HG03108 (cell line): ENCODE measurements around the gene EPB41L5.
"Not testable (repeated sequence)": the region's sequence is repeated elsewhere in the genome, so short reads cannot be mapped to it uniquely, and the experiment has no call there.

Experiments used
- ATAC-seq: cut with Tn5 transposase; IDR thresholded peaks from one replicate; pipeline ENCODE4 v1.9.1; 2021; ENCODE audit warnings: moderate library complexity; ENCODE audit not compliant: unreplicated experiment

The EPB41L5 gene

DNA sequence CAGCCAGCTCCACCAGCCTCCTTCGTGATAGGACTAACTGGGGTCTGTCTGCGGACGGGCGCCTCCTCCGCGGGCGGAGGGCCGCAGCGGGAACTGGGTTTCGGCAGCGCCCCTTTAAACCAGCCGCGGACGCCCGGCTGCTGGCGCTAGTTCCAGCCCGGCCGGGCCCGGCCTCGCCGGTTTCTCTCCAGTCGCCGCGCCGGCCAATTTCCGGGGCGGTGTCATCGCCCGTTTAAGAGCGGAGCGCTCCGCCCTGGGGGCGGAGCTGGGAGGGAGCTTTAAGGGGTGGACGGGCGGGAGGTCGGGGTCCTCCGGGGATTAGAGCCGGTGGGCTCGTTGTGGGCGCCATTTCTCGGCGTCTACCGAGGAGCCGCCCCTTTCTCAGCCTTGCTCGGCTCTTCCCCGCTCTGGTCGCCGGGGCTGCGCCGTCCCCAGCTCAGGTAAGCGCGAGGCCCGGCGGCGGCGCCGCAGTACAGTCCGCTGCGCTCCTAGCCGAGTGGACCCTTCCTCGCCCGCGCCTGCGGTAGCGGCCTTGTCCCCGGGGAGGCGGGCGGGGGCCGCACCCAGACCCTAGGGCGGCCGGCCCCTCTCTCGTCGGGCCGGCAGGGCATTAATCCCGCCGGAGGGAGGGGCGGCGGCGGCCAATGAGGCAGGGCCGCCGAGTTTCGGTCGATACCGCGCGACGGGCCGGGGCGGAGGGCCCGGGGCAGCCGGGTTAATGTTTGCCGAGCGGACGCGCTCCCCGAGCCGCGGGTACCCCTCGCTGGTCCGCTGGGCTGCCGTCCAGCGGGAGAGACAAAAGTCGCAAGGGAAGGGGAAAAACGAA lies at the start of gene EPB41L5:
Gene EPB41L5 (plus strand): TSS at position 307 of the 826 bp plus-strand sequence. CDS start 6,008 bp downstream, outside the sequence.
- peak; percentile 91 for ATAC-seq

DNA sequence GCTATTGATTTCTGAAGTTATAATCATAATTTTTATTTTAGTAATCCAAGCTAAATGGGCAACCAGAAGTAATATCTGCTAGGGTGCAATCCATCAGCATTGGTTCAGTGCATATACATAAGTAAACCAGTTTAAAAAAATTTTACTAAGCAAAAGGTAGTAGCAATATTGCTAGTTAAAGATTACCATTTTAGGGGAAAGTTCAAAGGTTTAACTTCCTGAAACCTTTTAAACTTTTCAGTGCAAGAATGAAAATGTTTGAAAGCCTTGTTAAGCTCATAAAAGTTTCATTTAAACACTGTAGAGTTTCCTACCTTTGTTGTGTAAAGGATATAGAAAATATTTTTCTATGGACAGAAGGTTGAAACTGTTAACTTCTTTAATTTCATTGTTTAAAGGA lies 31.0 kb upstream of the EPB41L5 start:
- no peak for ATAC-seq

DNA sequence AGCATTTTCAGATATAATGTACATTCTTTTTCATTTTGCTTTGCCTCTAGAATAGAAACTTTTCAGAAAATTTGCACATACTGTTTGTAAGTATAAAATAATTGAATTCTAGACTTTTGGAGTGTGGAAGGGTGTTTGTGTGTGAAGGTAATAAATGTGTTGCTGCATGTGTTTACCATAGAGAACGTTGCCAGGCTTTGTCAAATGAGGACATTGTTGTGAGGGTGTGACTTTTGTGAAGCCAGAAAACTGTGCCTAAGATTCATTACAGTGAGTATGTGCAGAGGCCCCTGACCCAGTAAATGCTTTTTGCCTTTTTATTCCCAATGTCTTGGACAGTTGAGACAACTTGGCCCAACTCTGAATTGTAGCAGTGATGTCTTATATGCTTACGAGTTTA lies 30.4 kb upstream of the EPB41L5 start:
- no peak for ATAC-seq

DNA sequence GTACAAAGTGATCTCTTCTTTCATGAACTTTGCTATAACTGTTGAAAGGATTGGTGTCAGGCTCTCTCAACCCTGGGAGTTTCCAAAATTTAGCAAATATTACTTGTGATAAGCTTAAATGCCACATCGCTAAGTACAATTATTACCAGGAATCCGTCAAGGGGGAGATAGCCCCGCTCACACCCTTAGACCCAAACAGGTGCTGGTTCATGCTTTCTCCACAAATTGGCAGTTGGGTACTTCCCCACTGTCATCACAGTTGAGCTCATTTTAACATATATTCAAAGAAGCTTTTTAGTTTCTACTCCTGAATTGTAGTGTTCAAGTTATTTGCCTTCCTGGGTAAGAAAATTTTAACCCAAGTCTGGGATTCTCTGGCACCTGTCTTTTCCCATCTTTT lies 29.8 kb upstream of the EPB41L5 start:
- ATAC-seq: no peak

DNA sequence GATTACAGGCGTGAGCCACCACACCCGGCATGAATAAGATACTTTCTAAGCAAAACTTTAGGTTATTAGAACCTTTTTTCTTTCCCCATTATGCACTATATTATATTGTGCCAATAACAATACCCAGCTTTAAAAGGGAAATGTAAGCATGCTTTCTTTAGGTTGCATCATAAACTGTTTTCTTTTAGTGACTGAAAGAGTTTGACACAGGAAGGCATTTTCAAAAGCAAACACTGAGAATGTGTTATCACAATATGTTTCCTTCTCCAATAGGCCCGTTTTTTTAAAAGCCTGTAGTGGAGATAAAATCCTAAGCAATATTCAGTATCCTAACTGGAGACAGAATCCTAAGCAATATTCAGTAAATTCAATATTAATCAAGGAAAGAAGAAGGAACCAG lies 16.7 kb upstream of the EPB41L5 start:
- ATAC-seq: no peak

DNA sequence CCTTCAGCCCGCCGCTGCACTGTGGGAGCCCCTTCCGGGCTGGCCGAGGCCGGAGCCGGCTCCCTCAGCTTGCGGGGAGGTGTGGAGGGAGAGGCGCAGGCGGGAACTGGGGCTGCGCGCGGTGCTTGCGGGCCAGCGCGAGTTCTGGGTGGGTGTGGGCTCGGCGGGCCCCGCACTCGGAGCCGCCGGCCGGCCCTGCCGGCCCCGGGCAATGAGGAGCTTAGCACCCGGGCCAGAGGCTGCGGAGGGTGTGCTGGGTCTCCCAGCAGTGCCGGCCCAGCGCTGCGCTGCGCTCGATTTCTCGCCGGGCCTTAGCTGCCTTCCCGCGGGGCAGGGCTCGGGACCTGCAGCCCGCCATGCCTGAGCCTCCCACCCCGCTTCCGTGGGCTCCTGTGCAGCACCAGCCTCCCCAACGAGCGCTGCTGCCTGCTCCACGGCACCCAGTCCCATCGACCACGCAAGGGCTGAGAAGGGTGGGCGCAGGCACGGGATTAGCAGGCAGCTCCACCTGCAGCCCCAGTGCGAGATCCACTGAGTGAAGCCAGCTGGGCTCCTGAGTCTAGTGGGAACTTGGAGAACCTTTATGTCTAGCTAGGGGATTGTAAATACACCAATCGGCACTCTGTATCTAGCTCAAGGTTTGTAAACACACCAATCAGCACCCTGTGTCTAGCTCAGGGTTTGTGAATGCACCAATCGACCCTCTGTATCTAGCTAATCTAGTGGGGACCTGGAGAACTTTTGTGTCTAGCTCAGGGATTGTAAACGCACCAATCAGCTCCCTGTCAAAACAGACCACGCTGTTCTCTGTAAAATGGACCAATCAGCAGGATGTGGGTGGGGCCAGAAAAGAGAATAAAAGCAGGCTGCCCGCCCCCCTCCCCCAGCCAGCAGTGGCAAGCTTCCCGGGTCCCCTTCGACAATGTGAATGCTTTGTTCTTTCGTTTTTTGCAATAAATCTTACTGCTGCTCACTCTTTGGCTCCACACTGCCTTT lies 15.7 kb upstream of the EPB41L5 start:
- not testable (repeated sequence) for ATAC-seq

DNA sequence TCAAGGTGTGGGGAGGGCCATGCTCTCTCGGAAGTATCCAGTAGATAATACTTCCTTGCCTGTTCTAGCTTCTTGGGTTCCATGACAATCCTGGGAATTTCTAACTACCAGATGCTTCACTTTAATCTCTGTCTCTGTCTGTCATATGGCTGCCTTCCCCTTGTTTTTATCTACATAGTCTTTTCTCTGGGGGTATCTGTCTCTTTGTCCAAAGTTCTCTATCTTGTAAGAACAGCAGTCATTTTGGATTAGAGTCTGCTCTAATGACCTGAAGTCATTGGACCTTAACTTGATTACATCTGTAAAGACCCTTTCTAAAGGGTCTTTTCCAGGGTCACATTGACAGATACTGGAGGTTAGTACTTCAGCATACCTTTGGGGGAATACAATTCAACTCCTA lies 11.4 kb upstream of the EPB41L5 start:
- ATAC-seq: no peak

GRCh38 chr2:120004254-120004653 lies 8.6 kb upstream of the EPB41L5 start:
- ATAC-seq: no peak

- ATAC-seq: peak; percentile 82
These were observed 6.9 kb upstream of the EPB41L5 start for GRCh38 chr2:120005834-120006521.

- no peak for ATAC-seq
These were observed 5.0 kb upstream of the EPB41L5 start for GRCh38 chr2:120007851-120008250.

- ATAC-seq: no peak
These were observed 514 bp upstream of the EPB41L5 start for GRCh38 chr2:120012363-120012762.

DNA sequence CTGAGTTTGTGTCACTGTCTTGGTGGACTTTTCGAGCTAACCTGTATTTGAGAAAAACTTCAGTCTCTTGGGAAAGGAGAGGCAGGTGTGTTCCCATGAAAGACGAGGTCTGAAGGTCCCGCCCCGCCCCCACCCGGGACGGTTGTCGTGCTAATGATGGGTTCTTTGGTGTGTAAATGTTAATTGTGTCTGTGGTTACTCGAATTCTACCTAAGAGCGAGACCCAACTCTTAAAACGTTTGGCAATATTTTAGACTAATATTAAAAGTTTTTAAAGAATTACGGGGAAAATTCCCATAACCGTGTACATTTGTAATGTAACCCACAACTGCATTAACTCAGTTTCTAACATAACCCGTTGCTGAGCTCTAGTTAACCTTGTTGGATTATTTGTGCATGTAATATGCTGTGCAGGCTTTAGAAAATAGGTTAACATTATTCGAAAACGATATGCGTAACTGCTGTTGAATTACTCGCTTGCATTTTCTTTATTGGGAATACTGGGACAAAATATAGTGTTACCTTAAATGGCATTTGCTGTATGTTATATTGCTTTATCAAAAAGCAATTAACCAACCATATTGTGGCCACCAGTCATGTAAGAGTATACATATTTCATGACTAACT lies 833 bp downstream of the EPB41L5 start:
- ATAC-seq: no peak

- no peak for ATAC-seq
These were observed 1.5 kb downstream of the EPB41L5 start for GRCh38 chr2:120014226-120014980.

GRCh38 chr2:120016800-120017199 lies 3.9 kb downstream of the EPB41L5 start:
- ATAC-seq: no peak

GRCh38 chr2:120017201-120017600 lies 4.3 kb downstream of the EPB41L5 start:
- ATAC-seq: no peak

GRCh38 chr2:120018549-120018948 lies 5.7 kb downstream of the EPB41L5 start:
- ATAC-seq: no peak

DNA sequence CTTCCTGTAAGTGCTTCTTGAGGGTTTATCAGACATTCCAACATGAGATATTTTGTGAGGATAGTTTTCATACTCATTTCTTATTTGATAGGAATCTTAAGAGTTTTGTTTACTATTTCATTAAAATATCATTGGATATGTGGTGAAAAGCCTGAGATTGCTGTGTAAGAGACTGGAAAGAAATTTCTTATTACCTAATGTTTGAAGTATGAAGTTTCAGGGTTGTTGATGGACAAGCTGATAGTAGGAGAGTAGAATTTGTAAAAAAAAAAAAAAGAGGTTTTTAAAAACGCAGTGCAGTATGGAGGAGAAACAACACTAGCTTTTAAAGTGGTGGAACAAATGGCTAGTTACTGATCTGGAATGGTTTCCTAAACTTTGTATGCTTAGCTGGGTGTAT lies 7.7 kb downstream of the EPB41L5 start:
- ATAC-seq: no peak

DNA sequence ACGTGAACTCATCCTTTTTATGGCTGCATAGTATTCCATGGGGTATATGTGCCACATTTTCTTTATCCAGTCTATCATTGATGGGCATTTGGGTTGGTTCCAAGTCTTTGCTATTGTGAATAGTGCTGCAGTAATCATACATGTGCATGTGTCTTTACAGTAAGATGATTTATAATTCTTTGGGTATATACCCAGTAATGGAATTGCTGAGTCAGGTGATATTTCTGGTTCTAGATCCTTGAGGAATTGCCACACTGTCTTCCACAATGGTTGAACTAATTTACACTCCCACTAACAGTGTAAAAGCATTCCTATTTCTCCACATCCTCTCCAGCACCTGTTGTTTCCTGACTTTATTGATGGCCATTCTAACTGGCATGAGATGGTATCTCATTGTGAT lies 9.6 kb downstream of the EPB41L5 start:
- not testable (repeated sequence) for ATAC-seq

GRCh38 chr2:120026890-120027289 lies 14.0 kb downstream of the EPB41L5 start:
- ATAC-seq: no peak

GRCh38 chr2:120028795-120029194 lies 15.9 kb downstream of the EPB41L5 start:
- ATAC-seq: no peak
